ENCODE measurements around the gene C16orf54. TPM values are rescaled to one million over a fixed set of nuclear protein-coding genes. Genes with fewer than 3 reads are reported as not detected.

C16orf54 gene
- total and polyA plus RNA-seq, 2 donors (not counting 3 experiments of a cell fraction or from before 2014, with no cell fraction given), result not detected

- Histone ChIP-seq H3K36me3 (ENCODE audit: control insufficient read depth in 2 of 2, extremely low read depth in 1 of 2, insufficient read depth in 2 of 2, low read length in 2 of 2) (no peaks in the 10 kb centered on the region), H3K27me3 (ENCODE audit: control insufficient read depth in 2 of 2, insufficient read depth in 2 of 2, low read length in 2 of 2) (no peaks in the 10 kb centered on the region), H3K27ac (ENCODE audit: insufficient read depth, low read depth, low read length) (no peak overlapping the region), H3K4me1 (ENCODE audit: control insufficient read depth, extremely low read depth, insufficient read depth, low read length) (no peaks in the 10 kb centered on the region), H3K4me2 (ENCODE audit: insufficient read depth, low read length) (no peak overlapping the region), H2AFZ (ENCODE audit: low read depth, low read length) (no peak overlapping the region), H3K9ac (replicated peaks; ENCODE audit: extremely low read depth, insufficient read depth, low read length) (no peak overlapping the region), H4K20me1 (replicated peaks; ENCODE audit: control insufficient read depth, extremely low read depth, insufficient read depth, low read length) (no peaks in the 10 kb centered on the region), H3K9me1 (replicated peaks; ENCODE audit: control insufficient read depth, extremely low read depth, insufficient read depth, low read length) (no peaks in the 10 kb centered on the region), H3K4me3 (replicated peaks in 1 of 3; ENCODE audit: insufficient read depth in 1 of 3, low read depth in 1 of 3, low read length in 3 of 3) (no peak overlapping the region), H3K9me3 (replicated peaks; ENCODE audit: control insufficient read depth, insufficient read depth, low read length) (no peaks in the 10 kb centered on the region), H3K79me2 (ENCODE audit: control insufficient read depth, insufficient read depth, low read length) (no peaks in the 10 kb centered on the region)
- DNase-seq (ENCODE audit: low read depth, low spot score) (no peak), FAIRE-seq (no peak)
- TF ChIP-seq JUN (IDR thresholded peaks at IDR 0.05; ENCODE audit: borderline replicate concordance, insufficient read depth, insufficient read length, low read depth) (no peak), EZH2 (IDR thresholded peaks at IDR 0.05; ENCODE audit: borderline replicate concordance, low read depth, low read length, severe bottlenecking) (no peak)
- intact Hi-C loops (cut with micrococcal nuclease), result no loop called here
- dilution Hi-C loops (cut with MboI; ENCODE audit: extremely low pct_ligation_motif_present, low sequenced_read_pairs), result no loop called here
- ChIA-PET POLR2A (no interaction called here), CTCF (interaction anchor here (1.2 to 4.0 kb wide), 2 partner anchors 18 to 23 kb away, joined by 3 to 26 read pairs; partner anchors contain the start of gene KIF22)
- BruUV-seq (replicated peaks), result no TSS peak
Measured at GRCh38 chr16:29767062-29767461, 21.3 kb upstream of the C16orf54 start.

GRCh38 chr16:29766571-29766970 lies 20.8 kb upstream of the C16orf54 start:
- FAIRE-seq, result no peak
- no peak for DNase-seq (ENCODE audit: low read depth, low spot score)
- H3K36me3 ChIP-seq (ENCODE audit: control insufficient read depth in 2 of 2, extremely low read depth in 1 of 2, insufficient read depth in 2 of 2, low read length in 2 of 2), result no peaks in the 10 kb centered on the region
- H3K4me2 ChIP-seq (ENCODE audit: insufficient read depth, low read length), result no peak overlapping the region
- no peak overlapping the region for H3K9ac ChIP-seq (replicated peaks; ENCODE audit: extremely low read depth, insufficient read depth, low read length)
- no peak overlapping the region for H3K4me3 ChIP-seq (replicated peaks in 1 of 3; ENCODE audit: insufficient read depth in 1 of 3, low read depth in 1 of 3, low read length in 3 of 3)
- no peaks in the 10 kb centered on the region for H3K79me2 ChIP-seq (ENCODE audit: control insufficient read depth, insufficient read depth, low read length)
- H3K4me1 ChIP-seq (ENCODE audit: control insufficient read depth, extremely low read depth, insufficient read depth, low read length), result no peaks in the 10 kb centered on the region
- no peaks in the 10 kb centered on the region for H4K20me1 ChIP-seq (replicated peaks; ENCODE audit: control insufficient read depth, extremely low read depth, insufficient read depth, low read length)
- dilution Hi-C loops (cut with MboI; ENCODE audit: extremely low pct_ligation_motif_present, low sequenced_read_pairs) (no loop called here), intact Hi-C loops (cut with micrococcal nuclease) (no loop called here)
- POLR2A ChIA-PET, result no interaction called here
- H3K9me1 ChIP-seq (replicated peaks; ENCODE audit: control insufficient read depth, extremely low read depth, insufficient read depth, low read length), result no peaks in the 10 kb centered on the region
- no peak for TF ChIP-seq EZH2 (IDR thresholded peaks at IDR 0.05; ENCODE audit: borderline replicate concordance, low read depth, low read length, severe bottlenecking)
- no peak for TF ChIP-seq JUN (IDR thresholded peaks at IDR 0.05; ENCODE audit: borderline replicate concordance, insufficient read depth, insufficient read length, low read depth)
- TF ChIP-seq POLR2AphosphoS5 (IDR thresholded peaks at IDR 0.05; ENCODE audit: insufficient read depth, low read depth, low read length), result no peak
- TF ChIP-seq GATA2 (IDR thresholded peaks at IDR 0.05; ENCODE audit: insufficient read depth, insufficient read length, low read depth, low read length), result no peak
- TF ChIP-seq POLR2A (IDR thresholded peaks at IDR 0.05; ENCODE audit: low read depth, low read length), result no peak
- no peak for TF ChIP-seq CTCF (IDR thresholded peaks at IDR 0.05; ENCODE audit: extremely low read depth in 1 of 2, insufficient read depth in 1 of 2, low read depth in 1 of 2, low read length in 2 of 2)
- no peak for TF ChIP-seq MAX (IDR thresholded peaks at IDR 0.05; ENCODE audit: insufficient read depth, insufficient read length)
- TF ChIP-seq FOS (IDR thresholded peaks at IDR 0.05; ENCODE audit: borderline replicate concordance, insufficient read depth, low read length), result no peak
- TF ChIP-seq MYC (IDR thresholded peaks at IDR 0.05; ENCODE audit: low read depth, low read length), result no peak
- CTCF ChIA-PET, result interaction anchor here (4.0 kb wide), 1 partner anchor 18 kb away, joined by 26 read pairs; no protein-coding TSS in a partner anchor
- H3K27ac ChIP-seq (ENCODE audit: insufficient read depth, low read depth, low read length), result no peak overlapping the region
- BruUV-seq (replicated peaks), result no TSS peak
- H2AFZ ChIP-seq (ENCODE audit: low read depth, low read length), result no peak overlapping the region
- H3K9me3 ChIP-seq (replicated peaks; ENCODE audit: control insufficient read depth, insufficient read depth, low read length), result no peaks in the 10 kb centered on the region
- no peaks in the 10 kb centered on the region for H3K27me3 ChIP-seq (ENCODE audit: control insufficient read depth in 2 of 2, insufficient read depth in 2 of 2, low read length in 2 of 2)
